ENCODE results near the gene LMOD2. TPM values are rescaled to one million over a fixed set of nuclear protein-coding genes. Genes with fewer than 3 reads are reported as not detected.
A peak's percentile ranks its signal among the peaks of the same experiment; 100 is the strongest.

LMOD2 gene
- total RNA-seq, 1 experiment from 2014 or later, result not detected

GRCh38 chr7:123657304-123657685 is 1.6 kb downstream of the LMOD2 start:
- intact Hi-C loops (cut with micrococcal nuclease), result no loop called here
- TF ChIP-seq EZH2phosphoT487 (IDR thresholded peaks at IDR 0.05; ENCODE audit: borderline replicate concordance, low read length) (no peak), EZH2 (IDR thresholded peaks at IDR 0.05; ENCODE audit: low read length, unreplicated experiment) (no peak)
- TF ChIP-seq, protein P1, sequence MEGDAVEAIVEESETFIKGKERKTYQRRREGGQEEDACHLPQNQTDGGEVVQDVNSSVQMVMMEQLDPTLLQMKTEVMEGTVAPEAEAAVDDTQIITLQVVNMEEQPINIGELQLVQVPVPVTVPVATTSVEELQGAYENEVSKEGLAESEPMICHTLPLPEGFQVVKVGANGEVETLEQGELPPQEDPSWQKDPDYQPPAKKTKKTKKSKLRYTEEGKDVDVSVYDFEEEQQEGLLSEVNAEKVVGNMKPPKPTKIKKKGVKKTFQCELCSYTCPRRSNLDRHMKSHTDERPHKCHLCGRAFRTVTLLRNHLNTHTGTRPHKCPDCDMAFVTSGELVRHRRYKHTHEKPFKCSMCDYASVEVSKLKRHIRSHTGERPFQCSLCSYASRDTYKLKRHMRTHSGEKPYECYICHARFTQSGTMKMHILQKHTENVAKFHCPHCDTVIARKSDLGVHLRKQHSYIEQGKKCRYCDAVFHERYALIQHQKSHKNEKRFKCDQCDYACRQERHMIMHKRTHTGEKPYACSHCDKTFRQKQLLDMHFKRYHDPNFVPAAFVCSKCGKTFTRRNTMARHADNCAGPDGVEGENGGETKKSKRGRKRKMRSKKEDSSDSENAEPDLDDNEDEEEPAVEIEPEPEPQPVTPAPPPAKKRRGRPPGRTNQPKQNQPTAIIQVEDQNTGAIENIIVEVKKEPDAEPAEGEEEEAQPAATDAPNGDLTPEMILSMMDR (conservative IDR thresholded peaks at IDR 0.05; ENCODE audit: low read depth, low read length), result no peak
- Histone ChIP-seq H2AFZ (ENCODE audit: low read length) (no peak overlapping the region), H3K27me3 (ENCODE audit: low read length) (no peaks in the 10 kb centered on the region), H3K4me3 (ENCODE audit: low read length) (no peak overlapping the region), H3K9me3 (ENCODE audit: low read length) (no peaks in the 10 kb centered on the region), H3F3A (ENCODE audit: low read length, unreplicated experiment) (no peaks in the 10 kb centered on the region), H4K20me1 (ENCODE audit: low read length) (no peaks in the 10 kb centered on the region), H3K4me2 (ENCODE audit: low read length) (no peak overlapping the region), H3K9me2 (replicated peaks; ENCODE audit: low read length) (no peaks in the 10 kb centered on the region), H3K36me3 (ENCODE audit: low read depth, low read length) (no peaks in the 10 kb centered on the region), H3K4me1 (ENCODE audit: insufficient read depth, low read length) (no peaks in the 10 kb centered on the region; the same call in 1 of the 2 replicates), H3K27ac (ENCODE audit: low read length) (no peak overlapping the region), H3K79me2 (ENCODE audit: low read length) (no peaks in the 10 kb centered on the region), H3K9ac (ENCODE audit: low read length) (no peak overlapping the region)
- CTCF ChIA-PET, result interaction anchor here (0.5 kb wide), 1 partner anchor 12 kb away, joined by 3 read pairs; no protein-coding TSS in a partner anchor
- no TSS peak for BruUV-seq (replicated peaks)
- POLR2A ChIA-PET (ENCODE audit: unreplicated experiment), result no interaction called here
- ATAC-seq (peak; percentile 18; the same call in 1 of the 2 replicates), DNase-seq (no peak)

DNA sequence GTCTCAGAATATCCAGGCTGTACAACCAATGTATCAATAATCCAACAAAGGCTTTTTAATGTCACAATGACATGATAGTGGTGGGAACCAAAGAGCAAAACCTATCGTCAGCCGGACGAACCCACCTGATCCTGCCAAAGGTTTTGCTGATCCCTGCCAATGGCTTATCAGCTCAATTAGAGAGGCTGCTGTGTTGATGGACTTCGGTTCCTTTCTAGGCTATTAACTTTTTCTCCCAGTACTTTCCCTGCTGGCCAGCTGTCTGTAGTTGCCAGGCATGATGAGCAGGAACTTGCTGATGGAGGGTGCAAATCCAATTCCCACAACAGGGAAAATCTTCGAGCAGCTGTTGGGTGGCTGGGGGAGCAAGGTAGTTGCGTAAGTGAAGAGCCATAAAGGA is 2.4 kb downstream of the LMOD2 start:
- no peak overlapping the region for H3K4me3 ChIP-seq (ENCODE audit: low read length)
- no peak for DNase-seq
- H3K9ac ChIP-seq (ENCODE audit: low read length), result no peak overlapping the region
- H4K20me1 ChIP-seq (ENCODE audit: low read length), result no peaks in the 10 kb centered on the region
- no peaks in the 10 kb centered on the region for H3K36me3 ChIP-seq (ENCODE audit: low read depth, low read length)
- intact Hi-C loops (cut with micrococcal nuclease), result no loop called here
- H3K9me3 ChIP-seq (ENCODE audit: low read length), result no peaks in the 10 kb centered on the region
- no peaks in the 10 kb centered on the region for H3K79me2 ChIP-seq (ENCODE audit: low read length)
- no peak for ATAC-seq
- CTCF ChIA-PET, result no interaction called here
- H3K27ac ChIP-seq (ENCODE audit: low read length), result no peak overlapping the region
- TF ChIP-seq, protein P1 (conservative IDR thresholded peaks at IDR 0.05; ENCODE audit: low read depth, low read length), result no peak
- TF ChIP-seq EZH2phosphoT487 (IDR thresholded peaks at IDR 0.05; ENCODE audit: borderline replicate concordance, low read length), result no peak
- TF ChIP-seq EZH2 (IDR thresholded peaks at IDR 0.05; ENCODE audit: low read length, unreplicated experiment), result no peak
- H3K9me2 ChIP-seq (replicated peaks; ENCODE audit: low read length), result no peaks in the 10 kb centered on the region
- no peaks in the 10 kb centered on the region for H3K27me3 ChIP-seq (ENCODE audit: low read length)
- H3K4me2 ChIP-seq (ENCODE audit: low read length), result no peak overlapping the region
- no peak overlapping the region for H2AFZ ChIP-seq (ENCODE audit: low read length)
- H3F3A ChIP-seq (ENCODE audit: low read length, unreplicated experiment), result no peaks in the 10 kb centered on the region
- POLR2A ChIA-PET (ENCODE audit: unreplicated experiment), result no interaction called here
- H3K4me1 ChIP-seq (ENCODE audit: insufficient read depth, low read length), result no peaks in the 10 kb centered on the region; the same call in 1 of the 2 replicates
- no TSS peak for BruUV-seq (replicated peaks)

DNA sequence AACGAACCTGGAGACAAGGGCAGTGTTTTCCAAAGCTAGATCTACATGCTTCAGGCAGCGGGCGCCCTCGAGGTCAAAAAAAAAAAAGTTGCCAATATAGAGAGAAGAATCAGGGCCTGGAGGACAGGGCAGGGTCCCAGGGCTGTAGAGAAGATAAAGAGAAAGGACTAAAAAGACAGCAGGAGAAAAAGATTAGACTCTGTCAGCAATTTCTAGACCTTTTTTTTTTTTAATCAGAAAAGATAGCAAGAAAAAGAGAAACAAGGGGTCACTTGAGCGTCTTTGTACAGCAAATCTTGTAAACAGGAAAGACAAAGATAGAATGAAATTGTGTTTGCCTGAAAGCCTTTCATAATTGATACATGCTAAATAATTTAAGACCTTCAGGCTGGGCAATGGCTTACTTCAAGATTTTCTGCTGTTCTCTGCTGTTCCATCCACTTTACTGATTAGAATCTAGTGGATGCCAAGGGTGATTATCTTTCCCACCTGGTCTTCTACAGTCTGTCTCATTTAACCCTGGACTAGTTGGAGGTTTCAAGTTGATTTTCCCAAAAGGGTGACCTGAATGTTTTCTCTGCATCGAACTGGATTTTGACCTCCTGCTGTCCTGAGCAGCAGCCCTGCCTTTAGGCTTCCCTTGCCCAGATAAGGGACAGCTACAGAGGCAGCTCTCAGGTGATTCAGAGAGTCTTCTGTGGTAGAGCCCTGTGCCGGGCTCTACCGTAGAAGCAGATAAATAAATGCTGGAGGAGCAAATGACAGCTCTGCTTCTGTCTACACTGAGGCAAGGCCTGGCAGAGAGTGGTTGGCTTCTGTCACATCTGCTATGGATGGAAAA is 5.1 kb downstream of the LMOD2 start:
- POLR2A ChIA-PET (ENCODE audit: unreplicated experiment), result interaction anchor here (0.6 kb wide), 1 partner anchor 69 kb away, joined by 3 read pairs; no protein-coding TSS in a partner anchor
- CTCF ChIA-PET, result no interaction called here
- no peaks in the 10 kb centered on the region for H3F3A ChIP-seq (ENCODE audit: low read length, unreplicated experiment)
- H3K9me3 ChIP-seq (ENCODE audit: low read length), result no peaks in the 10 kb centered on the region
- no TSS peak for BruUV-seq (replicated peaks)
- no peaks in the 10 kb centered on the region for H3K36me3 ChIP-seq (ENCODE audit: low read depth, low read length)
- H2AFZ ChIP-seq (ENCODE audit: low read length), result no peak overlapping the region
- ATAC-seq (no peak), DNase-seq (no peak)
- intact Hi-C loops (cut with micrococcal nuclease), result no loop called here
- H3K27ac ChIP-seq (ENCODE audit: low read length), result no peak overlapping the region
- no peak overlapping the region for H3K4me3 ChIP-seq (ENCODE audit: low read length)
- no peaks in the 10 kb centered on the region for H3K27me3 ChIP-seq (ENCODE audit: low read length)
- no peaks in the 10 kb centered on the region for H3K9me2 ChIP-seq (replicated peaks; ENCODE audit: low read length)
- no peaks in the 10 kb centered on the region for H4K20me1 ChIP-seq (ENCODE audit: low read length)
- no peak overlapping the region for H3K9ac ChIP-seq (ENCODE audit: low read length)
- no peak overlapping the region for H3K4me2 ChIP-seq (ENCODE audit: low read length)
- TF ChIP-seq EZH2phosphoT487 (IDR thresholded peaks at IDR 0.05; ENCODE audit: borderline replicate concordance, low read length) (no peak), EZH2 (IDR thresholded peaks at IDR 0.05; ENCODE audit: low read length, unreplicated experiment) (no peak)
- TF ChIP-seq, protein P1 (conservative IDR thresholded peaks at IDR 0.05; ENCODE audit: low read depth, low read length), result no peak
- H3K4me1 ChIP-seq (ENCODE audit: insufficient read depth, low read length), result peaks cover 9% of the 10 kb centered on the region
- no peaks in the 10 kb centered on the region for H3K79me2 ChIP-seq (ENCODE audit: low read length)
